OCI-M1 (cell line): Measurements from ENCODE around the gene STK11IP.
"Not testable (repeated sequence)": the region's sequence is repeated elsewhere in the genome, so short reads cannot be mapped to it uniquely, and the experiment has no call there.

Source experiments
- DNase-seq: peaks from one replicate; lab custom pipeline; 2025; lab: John Stamatoyannopoulos, UW

Gene STK11IP

GRCh38 chr2:219634951-219635751 lies 37.5 kb downstream of the STK11IP start:
- DNase-seq: no peak

DNA sequence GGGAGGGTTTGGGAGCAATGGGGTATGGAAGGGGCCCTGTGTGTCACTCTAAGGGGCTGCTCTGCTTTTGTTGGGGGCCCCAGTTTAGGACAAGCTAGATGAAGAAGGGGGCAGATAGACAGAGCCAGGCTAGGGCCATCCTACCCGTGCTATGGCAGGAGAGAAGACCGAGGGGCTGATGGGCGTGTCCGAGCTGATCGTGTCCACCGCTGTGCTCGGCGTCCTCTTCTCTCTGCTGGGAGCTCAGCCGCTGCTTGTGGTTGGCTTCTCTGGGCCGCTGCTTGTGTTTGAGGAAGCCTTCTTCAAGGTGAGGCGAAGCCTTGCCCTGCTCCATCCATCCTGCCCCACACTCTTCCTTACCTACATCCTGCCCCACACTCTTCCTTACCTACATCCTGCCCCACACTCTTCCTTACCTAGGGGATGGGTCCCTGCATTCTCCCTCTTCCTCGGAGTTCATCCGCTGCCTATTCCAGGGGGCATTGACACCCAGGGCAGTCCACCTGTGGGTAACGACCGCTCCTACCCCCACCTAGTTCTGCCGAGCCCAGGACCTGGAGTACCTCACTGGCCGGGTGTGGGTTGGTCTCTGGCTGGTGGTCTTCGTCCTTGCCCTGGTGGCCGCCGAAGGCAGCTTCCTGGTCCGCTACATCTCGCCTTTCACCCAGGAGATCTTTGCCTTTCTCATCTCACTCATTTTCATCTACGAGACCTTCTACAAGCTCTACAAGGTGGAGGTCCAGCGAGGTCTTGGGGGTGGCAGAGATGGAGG lies 38.7 kb downstream of the STK11IP start:
- DNase-seq: no peak

GRCh38 chr2:219636941-219637841 lies 39.5 kb downstream of the STK11IP start:
- no peak for DNase-seq

DNA sequence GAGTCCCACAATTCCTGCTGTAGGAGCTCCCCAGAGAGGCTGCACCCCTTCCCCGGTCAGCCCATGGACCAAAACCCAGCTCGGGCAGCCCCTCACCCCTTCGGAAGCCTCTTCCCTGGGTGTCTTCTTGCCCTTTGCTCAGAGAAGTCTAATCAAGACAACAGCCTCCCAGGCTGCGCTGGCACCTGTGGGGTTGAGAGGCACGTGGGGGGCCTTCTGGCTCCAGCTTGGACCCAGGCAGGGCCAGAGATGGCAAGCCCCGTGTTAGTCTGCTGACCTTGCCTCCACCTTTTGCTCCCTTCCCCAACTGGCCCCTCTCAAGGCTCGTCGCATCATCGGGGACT lies 40.2 kb downstream of the STK11IP start:
- DNase-seq: no peak

GRCh38 chr2:219638217-219638947 lies 40.7 kb downstream of the STK11IP start:
- DNase-seq: no peak

DNA sequence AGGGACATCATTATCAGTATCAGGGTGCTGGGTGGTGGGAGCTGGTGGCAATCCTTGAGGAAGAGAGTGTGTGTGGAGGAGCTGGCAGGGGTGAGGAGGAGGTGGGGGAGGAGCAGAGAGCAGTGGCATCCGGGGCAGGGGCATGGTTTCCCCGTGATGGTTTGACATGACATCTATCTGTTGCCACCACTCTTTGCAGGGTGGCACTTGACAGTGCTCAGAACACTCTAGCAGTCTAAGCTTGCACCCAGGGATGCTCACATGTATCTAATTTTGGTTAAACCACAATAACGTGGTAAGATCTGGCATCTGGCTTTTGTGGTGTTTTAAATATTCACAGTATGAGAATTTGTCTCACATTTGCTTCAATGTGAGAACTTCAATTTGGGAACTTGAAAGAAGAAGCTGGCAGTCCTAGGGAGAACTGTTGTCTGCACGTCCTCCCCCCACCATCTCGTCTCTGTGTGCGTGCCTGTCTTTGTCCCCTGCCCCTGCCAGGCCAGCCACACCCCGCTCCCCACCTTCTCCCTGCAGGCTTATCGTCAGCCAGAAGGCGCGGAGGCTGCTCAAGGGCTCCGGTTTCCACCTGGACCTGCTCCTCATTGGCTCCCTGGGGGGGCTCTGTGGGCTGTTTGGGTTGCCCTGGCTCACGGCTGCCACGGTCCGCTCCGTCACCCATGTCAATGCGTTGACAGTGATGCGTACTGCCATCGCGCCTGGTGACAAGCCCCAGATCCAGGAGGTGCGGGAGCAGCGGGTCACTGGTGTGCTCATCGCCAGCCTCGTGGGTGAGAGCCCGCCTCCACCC lies 41.5 kb downstream of the STK11IP start:
- DNase-seq: peak; percentile 42

DNA sequence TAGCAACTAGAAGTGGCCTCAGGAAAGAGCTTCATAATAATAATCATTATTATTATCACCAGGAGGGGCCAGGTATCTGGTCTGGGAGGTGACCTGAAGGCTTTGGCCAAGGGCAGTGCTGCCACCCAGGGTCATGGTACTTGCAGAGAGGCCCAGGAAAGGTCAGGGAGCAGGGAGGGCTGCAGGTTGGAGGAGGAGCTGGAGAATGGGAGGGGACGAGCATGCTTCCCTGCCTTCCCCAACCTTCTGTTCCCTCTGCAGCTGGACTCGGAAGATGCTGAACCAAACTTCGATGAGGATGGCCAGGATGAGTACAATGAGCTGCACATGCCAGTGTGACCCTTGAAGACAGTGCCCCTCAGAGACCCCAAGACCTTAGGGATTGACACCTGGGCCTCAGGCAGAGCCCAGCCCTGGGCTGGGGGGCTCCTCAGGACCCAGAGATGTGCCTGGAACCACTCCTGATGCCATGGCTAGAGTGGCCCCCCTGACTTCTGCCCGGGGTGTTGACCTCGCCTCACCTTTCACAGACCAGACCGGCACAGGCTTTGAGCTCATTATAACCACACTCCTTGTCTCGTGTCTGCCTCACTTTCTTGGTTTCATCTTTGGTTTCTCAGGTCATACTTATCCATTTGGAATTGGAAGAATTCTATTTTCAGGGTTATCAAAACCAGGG lies 43.9 kb downstream of the STK11IP start:
- no peak for DNase-seq

DNA sequence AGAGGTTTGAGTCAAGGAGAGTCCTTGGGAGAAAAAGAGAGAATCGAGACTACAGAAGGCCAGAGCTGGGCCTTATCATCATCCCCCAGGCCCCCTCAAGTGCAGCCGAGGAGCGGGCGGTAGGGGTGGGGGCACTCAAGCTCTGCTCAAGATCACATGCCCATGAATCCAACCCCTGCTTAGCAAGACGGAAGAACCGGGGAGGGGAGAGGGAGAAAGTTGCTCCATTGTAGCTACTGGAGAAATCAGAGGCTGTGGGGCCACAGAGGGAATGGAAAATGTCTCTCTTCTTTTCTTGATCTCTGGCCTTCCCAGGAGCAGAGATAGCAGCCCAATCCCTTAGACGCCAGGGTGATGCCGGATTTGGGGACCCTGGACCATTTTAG lies 44.4 kb downstream of the STK11IP start:
- no peak for DNase-seq

DNA sequence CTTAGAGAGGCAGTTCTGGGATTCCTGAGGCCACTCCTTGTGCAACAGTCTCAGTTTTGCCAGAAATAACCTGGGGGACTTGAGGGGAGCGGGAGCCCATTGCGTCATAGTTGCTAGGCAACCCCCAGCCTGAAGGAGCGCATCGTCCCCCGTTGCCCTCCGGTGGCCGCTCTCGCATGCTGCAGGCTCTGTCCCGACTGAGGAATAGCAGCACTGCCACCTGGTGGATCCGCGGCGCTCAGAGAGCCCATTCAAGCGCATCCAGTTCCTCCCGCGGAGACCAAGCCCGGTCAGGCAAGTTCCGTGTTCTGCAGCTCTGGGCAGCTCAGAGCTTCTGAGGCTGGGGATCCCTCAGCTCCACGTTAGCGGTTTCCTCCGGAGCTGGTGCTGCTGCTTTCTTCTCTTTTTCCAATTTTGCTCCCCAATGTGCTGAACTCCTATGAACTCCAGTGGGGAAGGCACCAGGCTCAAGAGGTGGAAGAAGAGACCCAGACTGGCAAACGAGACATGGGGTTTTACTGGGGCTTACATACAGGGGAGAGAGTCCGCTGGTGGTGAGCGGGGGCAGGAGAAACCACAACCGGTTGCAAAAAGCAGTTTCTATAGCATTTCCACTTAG lies 44.9 kb downstream of the STK11IP start:
- DNase-seq: peak; percentile 97

- DNase-seq: no peak
Observed at GRCh38 chr2:219643084-219643473, 45.4 kb downstream of the STK11IP start.

GRCh38 chr2:219643788-219644398 lies 46.2 kb downstream of the STK11IP start:
- no peak for DNase-seq

- no peak for DNase-seq
Observed at GRCh38 chr2:219644801-219645480, 47.3 kb downstream of the STK11IP start.

DNA sequence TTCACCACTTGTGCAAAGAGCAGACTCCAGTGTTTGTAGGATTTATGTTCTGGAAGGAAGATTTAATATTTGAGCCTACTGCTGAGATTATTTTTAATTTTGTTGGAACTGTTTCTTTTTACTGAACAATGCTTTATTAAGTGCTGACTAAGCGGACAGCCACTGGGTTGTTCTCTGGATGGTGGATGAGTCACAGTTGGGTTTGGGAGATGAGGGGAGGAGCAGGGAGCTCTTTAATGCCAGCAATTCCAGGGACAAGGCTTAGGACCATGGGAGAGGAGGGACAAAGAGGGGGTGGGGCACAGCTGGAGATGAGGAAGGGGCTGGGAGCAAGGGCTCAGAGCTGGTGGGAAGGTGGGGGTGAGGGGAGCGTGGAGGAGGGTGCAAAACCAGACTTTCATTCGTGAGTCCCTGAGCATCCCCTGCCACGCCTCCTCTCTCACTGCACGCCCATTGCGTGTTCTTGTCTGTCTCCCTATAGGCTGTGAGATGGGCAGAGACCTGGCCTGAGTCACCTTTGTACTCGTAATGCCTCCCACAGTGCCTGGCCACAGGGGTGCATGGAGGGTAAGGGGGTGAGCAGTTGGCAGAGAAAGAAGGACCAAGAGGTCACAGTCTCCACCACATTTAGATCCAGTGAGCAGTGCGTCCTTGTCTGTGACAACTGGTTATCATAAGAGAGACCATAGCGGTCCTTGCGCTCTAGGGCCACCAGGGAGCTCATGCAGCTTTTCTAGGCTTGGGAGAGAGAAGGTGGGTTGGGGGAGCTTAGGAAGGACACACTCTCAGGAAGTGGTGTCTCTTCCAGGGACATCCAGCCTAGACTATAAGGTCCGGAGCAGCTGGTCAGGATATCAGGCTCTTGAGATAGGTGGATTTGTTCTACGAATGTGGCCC lies 48.2 kb downstream of the STK11IP start:
- no peak for DNase-seq

- no peak for DNase-seq
Observed at GRCh38 chr2:219648176-219648575, 50.5 kb downstream of the STK11IP start.

DNA sequence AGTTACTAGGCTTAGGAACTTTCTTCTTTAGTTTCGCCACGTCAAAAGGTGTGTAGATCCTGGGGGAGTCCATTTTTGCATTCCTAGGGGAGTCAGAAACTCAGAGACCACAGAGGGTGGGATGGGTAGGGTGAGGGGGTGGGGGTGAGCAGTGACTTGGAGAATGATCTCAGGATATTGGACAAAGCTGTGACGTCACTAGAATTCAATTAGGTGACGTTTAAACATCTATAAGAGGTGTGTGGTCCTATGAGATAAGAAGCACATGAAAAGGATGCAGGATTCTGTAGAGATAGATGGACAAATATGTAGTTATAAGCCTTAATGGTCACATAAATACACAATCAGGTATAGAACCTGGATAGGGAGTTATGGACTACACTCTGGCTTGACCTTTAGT lies 51.3 kb downstream of the STK11IP start:
- no peak for DNase-seq

DNA sequence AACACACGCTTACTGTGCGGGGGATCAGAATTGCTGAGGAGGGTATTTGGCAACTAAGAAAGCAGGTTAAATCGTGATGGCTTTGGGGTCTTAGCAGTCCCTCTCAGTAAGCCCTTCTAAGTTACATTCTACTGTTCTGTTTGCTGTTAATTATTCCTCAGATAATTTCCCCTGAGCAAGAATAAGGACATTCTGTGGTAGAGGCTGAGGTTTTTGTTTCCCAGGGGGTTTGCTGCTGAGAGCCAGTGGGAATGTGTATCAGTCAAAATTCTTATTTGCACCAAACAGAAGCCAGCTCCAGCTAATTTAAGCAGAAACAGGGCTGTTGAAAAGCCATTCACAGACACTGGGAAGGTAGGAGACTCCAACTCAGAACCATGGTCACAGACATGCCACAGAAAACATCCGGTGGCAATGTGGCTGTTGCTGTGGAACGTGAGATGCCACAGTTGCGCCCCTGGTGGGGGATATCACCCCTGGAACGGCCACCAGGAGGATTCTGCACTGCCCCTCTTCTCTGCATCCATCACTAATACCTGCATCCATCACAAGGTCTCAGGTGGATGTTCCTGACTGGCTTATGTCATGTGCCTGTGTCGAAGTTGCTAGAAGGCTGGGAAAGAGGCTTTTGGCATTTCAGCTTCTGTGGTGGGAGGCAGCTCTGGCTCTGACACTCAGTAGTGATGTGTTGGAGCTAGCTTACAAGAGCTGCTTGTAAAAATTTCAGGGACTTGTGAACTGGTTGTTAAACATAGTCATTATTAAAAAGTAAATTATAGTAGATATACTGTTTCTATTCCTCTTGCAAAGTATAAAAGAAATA lies 53.0 kb downstream of the STK11IP start:
- no peak for DNase-seq

DNA sequence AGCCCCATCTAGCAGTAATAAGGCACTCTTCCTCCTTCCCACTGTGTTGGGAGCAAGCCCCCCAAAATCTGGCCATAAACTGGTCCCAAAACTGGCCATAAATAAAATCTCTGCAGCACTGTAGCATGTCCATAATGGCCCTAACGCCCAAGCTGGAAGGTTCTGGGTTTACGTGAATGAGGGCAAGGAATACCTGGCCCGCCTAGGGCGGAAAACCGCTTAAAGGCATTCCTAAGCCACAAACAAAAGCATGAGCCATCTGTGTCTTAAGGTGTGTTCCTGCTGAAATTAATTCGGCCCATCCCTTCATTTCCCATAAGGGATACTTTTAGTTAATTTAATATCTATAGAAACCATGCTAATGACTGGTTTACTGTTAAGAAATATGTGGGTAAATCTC lies 54.0 kb downstream of the STK11IP start:
- not testable (repeated sequence) for DNase-seq
